Stimulated activated CD4-positive, alpha-beta T cell treated with anti-CD3 and anti-CD28 coated beads, Interleukin-2, amount 100 ng/mL, for 48 hours (primary cell): ENCODE results near the gene ACTR1A.
"Not testable (repeated sequence)": the region's sequence is repeated elsewhere in the genome, so short reads cannot be mapped to it uniquely, and the experiment has no call there.

Source experiments
- DNase-seq, 2 donors: peaks; one replicate each; pipeline ENCODE4 v3.0.0-alpha.2; 2020

ACTR1A gene

GRCh38 chr10:102502337-102503151 lies at the start of gene ACTR1A:
Gene ACTR1A, minus strand, starts transcription at chr10:102502712. Its CDS starts 65 bp downstream, at chr10:102502647.
- peak; percentile 93 for DNase-seq

DNA sequence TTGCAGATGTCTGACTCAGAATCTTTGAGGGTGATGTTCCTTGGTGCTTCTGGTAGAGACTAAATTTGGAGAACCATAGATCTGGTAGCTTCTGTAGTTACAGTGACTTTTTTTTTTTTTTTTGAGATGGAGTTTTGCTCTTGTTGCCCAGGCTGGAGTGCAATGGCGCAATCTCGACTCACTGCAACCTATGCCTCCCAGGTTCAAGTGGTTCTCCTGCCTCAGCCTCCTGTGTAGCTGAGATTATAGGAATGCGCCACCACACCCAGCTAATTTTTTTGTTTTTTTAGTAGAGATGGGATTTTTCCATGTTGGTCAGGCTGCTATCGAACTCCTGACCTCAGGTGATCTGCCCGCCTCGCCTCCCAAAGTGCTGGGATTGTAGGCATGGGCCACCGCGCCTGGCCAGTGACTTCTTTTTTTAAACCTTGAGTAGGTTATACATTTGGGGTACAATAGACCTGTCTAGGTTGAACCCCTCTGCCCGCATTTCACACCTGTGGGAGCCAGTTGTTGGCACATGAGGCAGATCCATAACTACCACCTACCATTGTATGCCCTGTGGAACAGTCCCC lies 48.2 kb upstream of the ACTR1A start:
- no peak for DNase-seq

DNA sequence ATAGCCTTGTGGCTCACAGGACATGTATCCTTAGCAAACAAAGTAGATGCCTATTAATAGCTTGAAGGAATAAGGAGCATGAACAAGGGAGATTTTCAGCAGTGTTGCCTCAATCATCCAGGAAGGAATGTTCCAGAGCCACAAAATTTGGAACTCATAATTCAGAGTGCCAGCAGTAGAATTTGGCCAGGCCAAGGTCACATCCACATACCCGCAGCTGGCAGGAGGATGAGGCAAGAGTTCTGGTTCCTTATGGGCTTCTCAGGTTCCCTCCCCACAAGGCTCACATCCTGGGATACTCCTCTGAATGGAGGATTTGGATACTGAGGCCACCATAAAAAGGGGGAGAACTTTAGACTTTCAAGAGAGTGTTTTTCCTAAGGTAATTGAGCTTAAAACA lies 47.0 kb upstream of the ACTR1A start:
- no peak for DNase-seq

DNA sequence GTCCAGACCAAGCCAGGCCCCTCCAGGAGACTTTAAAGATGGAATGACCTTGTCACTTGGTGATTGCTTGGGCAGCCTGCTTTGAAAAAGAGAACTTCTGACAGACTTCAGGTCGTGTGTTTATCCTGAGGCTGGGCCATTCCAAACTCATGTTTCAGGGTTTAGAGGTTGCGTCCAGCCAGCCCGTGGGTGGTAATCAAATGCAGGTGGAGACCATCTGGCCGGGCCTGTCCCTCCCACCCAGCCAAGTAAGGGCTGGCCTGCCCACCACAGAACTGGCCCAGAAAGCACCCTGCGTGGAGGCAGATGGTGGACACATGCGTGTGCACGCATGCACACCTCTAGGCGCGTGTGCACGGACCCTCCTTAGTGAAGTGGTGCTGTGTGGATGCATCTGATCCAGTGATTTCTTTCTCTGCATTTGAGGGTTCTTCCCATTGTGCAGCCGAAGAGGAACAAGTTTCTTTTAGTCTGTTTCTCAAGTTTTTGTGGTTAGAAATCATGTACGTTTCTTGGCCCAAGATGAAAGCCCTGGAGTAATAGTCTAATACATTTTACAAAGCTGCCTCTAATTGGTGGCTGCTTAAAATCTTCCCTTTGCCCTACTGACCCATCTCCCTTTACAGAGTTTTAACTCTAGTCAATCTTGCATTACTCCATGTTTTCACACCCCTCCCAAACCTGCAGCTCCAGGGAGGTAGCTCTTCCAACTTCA lies 44.3 kb upstream of the ACTR1A start:
- DNase-seq = no peak

- no peak for DNase-seq
Measured at GRCh38 chr10:102545997-102546396, 43.5 kb upstream of the ACTR1A start.

- no peak for DNase-seq
Measured at GRCh38 chr10:102545265-102545871, 42.9 kb upstream of the ACTR1A start.

GRCh38 chr10:102542800-102543418 lies 40.4 kb upstream of the ACTR1A start:
- DNase-seq = no peak

- DNase-seq = no peak
Measured at GRCh38 chr10:102540023-102540422, 37.5 kb upstream of the ACTR1A start.

DNA sequence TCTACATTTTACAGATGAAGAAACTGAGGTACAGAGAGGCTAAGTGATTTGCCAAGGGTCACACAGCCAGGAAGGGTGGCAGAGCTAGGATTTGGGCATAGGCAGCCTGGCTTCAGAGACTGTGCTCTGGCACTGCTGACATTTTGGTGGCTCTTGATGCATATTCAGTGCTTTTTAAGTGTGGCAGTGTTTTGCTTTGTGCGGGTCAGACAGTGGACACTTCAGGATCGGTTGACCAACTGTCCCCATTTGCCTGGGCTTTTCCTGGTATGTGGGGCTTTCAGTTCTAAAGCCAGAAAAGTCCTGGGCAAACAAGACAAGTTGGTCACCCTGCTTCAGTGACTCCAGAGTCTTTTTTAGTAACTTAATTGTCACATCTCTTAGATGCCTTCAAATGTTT lies 36.3 kb upstream of the ACTR1A start:
- DNase-seq = no peak

DNA sequence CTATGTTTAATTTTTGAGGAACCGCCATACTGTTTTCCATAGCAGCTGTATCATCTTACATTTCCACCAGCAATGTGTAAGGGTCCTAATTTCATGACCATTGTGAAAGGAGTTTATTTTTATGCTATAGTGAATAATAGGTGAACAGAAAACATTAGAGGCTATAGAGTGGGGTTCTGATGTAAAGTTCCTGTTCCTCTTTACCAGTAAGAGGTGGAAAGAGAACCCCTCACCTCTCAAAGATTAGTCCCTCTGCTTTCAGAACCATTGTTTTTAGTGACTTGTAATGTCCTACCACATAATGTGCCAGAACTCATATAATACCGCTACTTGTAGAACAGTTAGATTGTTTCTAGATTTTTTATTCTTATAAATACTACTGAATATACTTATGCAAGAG lies 35.4 kb upstream of the ACTR1A start:
- DNase-seq = no peak

- no peak for DNase-seq
Measured at GRCh38 chr10:102537367-102537766, 34.9 kb upstream of the ACTR1A start.

DNA sequence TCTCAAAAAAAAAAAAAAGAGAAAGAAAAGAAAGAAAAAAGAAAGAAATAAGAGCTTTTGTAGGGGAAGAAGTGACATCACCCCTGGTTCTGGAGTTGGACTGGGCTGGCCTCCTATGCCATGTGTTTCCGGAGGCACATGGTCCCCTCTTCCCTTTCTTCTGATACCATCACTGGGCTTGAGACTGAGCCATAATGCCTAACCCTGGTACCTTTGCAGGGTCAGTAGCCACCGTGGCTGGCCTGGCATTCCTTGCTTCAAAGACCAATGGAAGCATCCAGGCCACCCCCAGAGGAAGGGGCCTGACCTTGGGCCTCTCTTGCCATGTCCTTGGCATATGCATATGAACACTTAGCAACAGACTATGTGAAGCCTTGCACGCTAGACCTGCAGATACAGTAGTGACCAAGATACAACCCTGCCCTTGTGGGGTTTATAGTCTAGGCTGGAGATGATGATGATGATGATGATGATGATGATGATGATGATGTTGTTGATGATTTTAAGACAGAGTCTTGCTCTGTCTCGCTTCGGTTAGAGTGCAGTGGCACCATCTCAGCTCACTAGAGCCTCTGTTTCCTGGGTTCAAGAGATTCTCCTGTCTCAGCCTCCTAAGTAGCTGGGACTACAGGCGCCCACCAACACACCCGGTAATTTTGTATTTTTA lies 33.1 kb upstream of the ACTR1A start:
- DNase-seq = no peak

GRCh38 chr10:102534966-102535365 lies 32.5 kb upstream of the ACTR1A start:
- DNase-seq = not testable (repeated sequence)

DNA sequence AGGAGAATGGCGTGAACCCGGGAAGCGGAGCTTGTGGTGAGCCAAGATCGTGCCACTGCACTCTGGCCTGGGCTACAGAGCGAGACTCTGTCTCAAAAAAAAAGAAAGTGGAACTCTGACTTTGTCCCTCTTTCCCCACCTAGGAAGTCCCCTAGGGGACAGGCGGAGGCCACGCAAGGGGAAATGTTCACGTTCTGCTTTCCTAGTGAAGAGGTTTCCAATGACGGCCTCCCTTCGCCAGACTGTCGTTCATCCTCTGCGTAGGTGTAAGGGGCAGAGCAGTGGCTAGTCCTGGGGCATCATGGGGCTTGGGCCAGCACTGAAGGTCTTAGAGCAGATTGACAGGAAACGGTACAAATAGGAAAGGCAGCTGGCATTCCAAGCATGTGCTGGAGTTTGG lies 31.8 kb upstream of the ACTR1A start:
- DNase-seq = no peak

DNA sequence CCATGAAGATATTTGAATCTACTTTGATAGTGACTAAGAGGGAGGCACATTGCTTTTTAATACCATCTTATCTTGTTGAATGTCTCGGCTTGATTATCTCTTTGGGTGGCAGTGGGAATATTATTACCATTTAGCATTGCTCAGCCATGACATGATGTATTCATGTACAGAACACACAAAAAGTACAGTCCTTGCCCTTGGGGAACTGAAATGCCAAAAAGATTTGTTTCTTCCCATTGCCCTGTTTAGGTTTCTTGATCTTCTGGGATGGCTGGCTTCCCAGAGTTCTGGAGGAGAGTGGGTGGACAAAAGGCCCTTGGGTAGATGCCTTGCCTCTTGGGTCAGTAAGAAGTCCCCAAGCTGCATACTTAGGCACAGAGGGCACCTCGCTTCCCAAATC lies 25.0 kb upstream of the ACTR1A start:
- no peak for DNase-seq

GRCh38 chr10:102524746-102525145 lies 22.2 kb upstream of the ACTR1A start:
- DNase-seq = no peak

DNA sequence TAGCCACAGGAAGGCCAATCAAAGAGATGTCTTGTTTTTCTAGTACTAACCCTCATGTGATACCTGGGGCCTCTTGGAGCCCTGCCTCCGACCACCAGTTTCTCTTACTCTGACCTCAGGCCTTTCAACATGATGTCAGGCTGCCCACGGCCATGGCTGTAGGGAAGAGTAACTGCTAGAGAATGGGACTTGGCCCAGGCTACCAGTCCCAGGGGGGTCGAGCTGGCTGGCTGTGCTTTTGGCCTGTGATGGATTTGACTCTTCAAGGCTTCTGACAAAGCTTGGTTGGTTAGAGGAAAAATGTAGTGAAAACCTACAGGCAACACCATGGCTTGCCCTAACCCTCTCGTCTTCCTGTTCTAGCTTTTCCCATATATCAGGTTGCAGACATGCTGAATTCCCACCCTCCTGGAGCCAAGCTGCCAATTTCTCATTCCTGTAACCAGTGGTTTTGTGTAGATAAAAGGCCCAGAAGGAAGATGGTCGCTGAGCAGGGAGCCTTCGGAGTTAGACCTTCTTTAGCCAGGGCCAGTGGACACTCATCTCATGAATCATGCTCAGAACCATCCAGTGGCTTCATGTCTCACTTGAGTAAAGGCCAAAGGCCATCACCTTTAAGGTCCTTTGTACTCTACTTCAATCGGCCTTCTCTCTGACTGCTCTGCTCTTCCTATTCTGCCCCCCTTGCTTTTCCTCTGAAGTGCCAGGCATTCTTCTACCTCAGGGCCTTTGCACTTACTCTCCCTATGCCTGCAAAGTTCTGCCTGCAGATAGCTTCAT lies 20.9 kb upstream of the ACTR1A start:
- DNase-seq = no peak

DNA sequence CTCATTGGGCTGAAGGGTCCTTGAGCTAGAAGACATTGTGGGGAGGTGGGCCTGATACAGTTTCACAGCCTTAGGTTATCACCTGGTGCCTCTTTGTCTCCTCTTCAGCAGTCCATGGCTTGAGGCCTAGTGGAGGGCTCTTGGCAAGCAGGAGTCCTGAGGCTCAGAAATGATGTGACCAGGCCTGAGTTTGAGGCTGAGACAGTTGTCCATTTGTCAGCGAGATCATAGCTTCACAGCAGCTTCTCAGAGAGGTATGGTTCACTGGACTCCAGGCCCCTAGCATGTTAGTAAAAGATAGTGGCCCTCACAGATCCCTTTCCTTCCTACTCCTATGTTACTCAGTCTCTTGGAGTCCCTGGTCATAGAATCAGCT lies 20.4 kb upstream of the ACTR1A start:
- DNase-seq = no peak

DNA sequence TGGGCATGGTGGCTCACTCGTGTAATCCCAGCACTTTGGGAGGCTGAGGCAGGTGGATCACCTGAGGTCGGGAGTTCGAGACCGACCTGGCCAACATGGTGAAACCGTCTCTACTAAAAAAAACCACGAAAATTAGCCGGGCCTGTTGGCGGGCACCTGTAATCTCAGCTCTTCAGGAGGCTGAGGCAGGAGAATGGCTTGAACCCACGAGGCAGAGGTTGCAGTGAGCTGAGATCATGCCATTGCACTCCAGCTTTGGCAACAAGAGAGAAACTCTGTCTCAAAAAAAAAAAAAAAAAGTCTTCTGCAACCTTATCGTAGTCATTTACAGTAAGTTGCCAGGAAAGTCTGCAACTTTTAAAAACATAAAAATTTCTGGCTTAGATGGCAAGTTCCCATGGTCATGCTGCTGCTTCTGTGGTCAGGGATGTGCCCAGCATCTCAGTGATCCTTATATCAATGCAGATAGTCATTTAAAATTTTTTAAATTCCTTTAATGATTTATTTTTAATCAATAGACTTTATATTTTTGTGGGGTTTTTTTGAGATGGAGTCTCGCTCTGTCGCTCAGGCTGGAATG lies 16.8 kb upstream of the ACTR1A start:
- no peak for DNase-seq

- no peak for DNase-seq
Measured at GRCh38 chr10:102517553-102517952, 15.0 kb upstream of the ACTR1A start.

DNA sequence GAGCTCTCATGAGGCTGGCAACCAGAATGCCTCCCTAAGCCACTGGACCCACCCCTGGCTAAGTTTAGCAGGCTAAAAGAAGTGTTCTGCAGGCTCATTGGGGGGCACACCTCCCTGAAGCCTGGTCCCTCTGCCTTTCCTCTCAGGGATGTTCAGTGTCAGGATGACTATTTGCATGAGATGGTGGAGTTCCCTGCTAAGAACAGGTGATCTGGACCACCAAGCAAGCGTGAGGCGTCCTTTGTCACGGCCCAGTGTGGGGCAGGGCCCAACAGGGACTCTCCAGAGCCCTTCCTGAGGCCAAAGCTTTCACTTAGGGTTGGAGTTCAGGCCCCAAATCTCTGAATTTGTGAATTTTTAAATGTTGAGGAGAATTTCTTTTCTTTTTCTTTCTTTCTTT lies 13.2 kb upstream of the ACTR1A start:
- DNase-seq = no peak
